Measurements from ENCODE around the gene ACBD3. TPM values are rescaled to one million over a fixed set of nuclear protein-coding genes. Genes with fewer than 3 reads are reported as not detected.

ACBD3 gene
- total and polyA plus RNA-seq, 4 donors, result 33.5 to 59.5 (median 41.0) TPM

GRCh38 chr1:226148121-226148648 is 38.4 kb downstream of the ACBD3 start:
- no peaks in the 10 kb centered on the region for H3K27me3 ChIP-seq (ENCODE audit: control insufficient read depth, insufficient read depth, low read length)
- H3K36me3 ChIP-seq (ENCODE audit: control insufficient read depth, insufficient read depth, low read length), result peaks cover 28% of the 10 kb centered on the region
- no peak for DNase-seq (ENCODE audit: low read depth in 4 of 6, low spot score in 6 of 6)
- H3K9me3 ChIP-seq (ENCODE audit: control insufficient read depth, insufficient read depth, low read length), result no peaks in the 10 kb centered on the region
- no peak overlapping the region for H3K4me3 ChIP-seq (ENCODE audit: low read depth, low read length)
- no peak overlapping the region for H3K27ac ChIP-seq (ENCODE audit: low read depth, low read length)
- H3K4me1 ChIP-seq (ENCODE audit: control insufficient read depth, insufficient read depth, low read length), result no peaks in the 10 kb centered on the region

GRCh38 chr1:226144045-226144444 is 42.5 kb downstream of the ACBD3 start:
- no peak for DNase-seq (ENCODE audit: low read depth in 4 of 6, low spot score in 6 of 6)
- H3K9me3 ChIP-seq (ENCODE audit: control insufficient read depth, insufficient read depth, low read length), result no peaks in the 10 kb centered on the region
- 78% methylated on average over 2 of the region's 5 CpGs for WGBS (ENCODE audit: insufficient coverage)
- no peaks in the 10 kb centered on the region for H3K27me3 ChIP-seq (ENCODE audit: control insufficient read depth, insufficient read depth, low read length)
- H3K36me3 ChIP-seq (ENCODE audit: control insufficient read depth, insufficient read depth, low read length), result peaks cover 17% of the 10 kb centered on the region
- H3K4me3 ChIP-seq (ENCODE audit: low read depth, low read length), result no peak overlapping the region
- no peaks in the 10 kb centered on the region for H3K4me1 ChIP-seq (ENCODE audit: control insufficient read depth, insufficient read depth, low read length)
- H3K27ac ChIP-seq (ENCODE audit: low read depth, low read length), result no peak overlapping the region

- no peaks in the 10 kb centered on the region for H3K27me3 ChIP-seq (ENCODE audit: control insufficient read depth, insufficient read depth, low read length)
- no peaks in the 10 kb centered on the region for H3K9me3 ChIP-seq (ENCODE audit: control insufficient read depth, insufficient read depth, low read length)
- no peak overlapping the region for H3K4me3 ChIP-seq (ENCODE audit: low read depth, low read length)
- H3K36me3 ChIP-seq (ENCODE audit: control insufficient read depth, insufficient read depth, low read length), result no peaks in the 10 kb centered on the region
- DNase-seq (ENCODE audit: low read depth in 4 of 6, low spot score in 6 of 6), result peak in 2 of 6 donors; percentile 5 to 18
- peaks cover 23% of the 10 kb centered on the region for H3K4me1 ChIP-seq (ENCODE audit: control insufficient read depth, insufficient read depth, low read length)
- 21% methylated on average over 11 of the region's 14 CpGs for WGBS (ENCODE audit: insufficient coverage)
- H3K27ac ChIP-seq (ENCODE audit: low read depth, low read length), result no peak overlapping the region
Measured at GRCh38 chr1:226135709-226136108, 50.8 kb downstream of the ACBD3 start.

- 54% methylated on average over 21 of the region's 21 CpGs for WGBS (ENCODE audit: insufficient coverage)
- DNase-seq (ENCODE audit: low read depth in 4 of 6, low spot score in 6 of 6), result peak in 2 of 6 donors; percentile 66 to 84
- Histone ChIP-seq H3K4me1 (ENCODE audit: control insufficient read depth, insufficient read depth, low read length) (peaks cover 23% of the 10 kb centered on the region), H3K36me3 (ENCODE audit: control insufficient read depth, insufficient read depth, low read length) (no peaks in the 10 kb centered on the region), H3K27me3 (ENCODE audit: control insufficient read depth, insufficient read depth, low read length) (no peaks in the 10 kb centered on the region), H3K9me3 (ENCODE audit: control insufficient read depth, insufficient read depth, low read length) (no peaks in the 10 kb centered on the region), H3K27ac (ENCODE audit: low read depth, low read length) (no peak overlapping the region), H3K4me3 (ENCODE audit: low read depth, low read length) (no peak overlapping the region)
Measured at GRCh38 chr1:226135059-226135651, 51.4 kb downstream of the ACBD3 start.

GRCh38 chr1:226134170-226135058 is 52.1 kb downstream of the ACBD3 start:
- Histone ChIP-seq H3K27me3 (ENCODE audit: control insufficient read depth, insufficient read depth, low read length) (no peaks in the 10 kb centered on the region), H3K9me3 (ENCODE audit: control insufficient read depth, insufficient read depth, low read length) (no peaks in the 10 kb centered on the region), H3K27ac (ENCODE audit: low read depth, low read length) (no peak overlapping the region), H3K4me3 (ENCODE audit: low read depth, low read length) (no peak overlapping the region), H3K36me3 (ENCODE audit: control insufficient read depth, insufficient read depth, low read length) (no peaks in the 10 kb centered on the region), H3K4me1 (ENCODE audit: control insufficient read depth, insufficient read depth, low read length) (peaks cover 23% of the 10 kb centered on the region)
- WGBS (ENCODE audit: insufficient coverage), result 72% methylated on average over 16 of the region's 16 CpGs
- no peak for DNase-seq (ENCODE audit: low read depth in 4 of 6, low spot score in 6 of 6)

GRCh38 chr1:226133504-226134123 is 52.9 kb downstream of the ACBD3 start:
- Histone ChIP-seq H3K27ac (ENCODE audit: low read depth, low read length) (no peak overlapping the region), H3K9me3 (ENCODE audit: control insufficient read depth, insufficient read depth, low read length) (no peaks in the 10 kb centered on the region), H3K27me3 (ENCODE audit: control insufficient read depth, insufficient read depth, low read length) (no peaks in the 10 kb centered on the region), H3K4me3 (ENCODE audit: low read depth, low read length) (no peak overlapping the region), H3K4me1 (ENCODE audit: control insufficient read depth, insufficient read depth, low read length) (peaks cover 23% of the 10 kb centered on the region), H3K36me3 (ENCODE audit: control insufficient read depth, insufficient read depth, low read length) (no peaks in the 10 kb centered on the region)
- DNase-seq (ENCODE audit: low read depth in 4 of 6, low spot score in 6 of 6), result no peak
- 80% methylated on average over 5 of the region's 6 CpGs for WGBS (ENCODE audit: insufficient coverage)

- DNase-seq (ENCODE audit: low read depth in 4 of 6, low spot score in 6 of 6), result no peak
- WGBS (ENCODE audit: insufficient coverage), result 74% methylated on average over 14 of the region's 17 CpGs
- no peaks in the 10 kb centered on the region for H3K36me3 ChIP-seq (ENCODE audit: control insufficient read depth, insufficient read depth, low read length)
- H3K27ac ChIP-seq (ENCODE audit: low read depth, low read length), result no peak overlapping the region
- H3K4me1 ChIP-seq (ENCODE audit: control insufficient read depth, insufficient read depth, low read length), result peaks cover 26% of the 10 kb centered on the region
- H3K9me3 ChIP-seq (ENCODE audit: control insufficient read depth, insufficient read depth, low read length), result no peaks in the 10 kb centered on the region
- no peaks in the 10 kb centered on the region for H3K27me3 ChIP-seq (ENCODE audit: control insufficient read depth, insufficient read depth, low read length)
- no peak overlapping the region for H3K4me3 ChIP-seq (ENCODE audit: low read depth, low read length)
Measured at GRCh38 chr1:226132728-226133503, 53.6 kb downstream of the ACBD3 start.

- H3K4me1 ChIP-seq (ENCODE audit: control insufficient read depth, insufficient read depth, low read length), result peaks cover 29% of the 10 kb centered on the region
- no peak overlapping the region for H3K4me3 ChIP-seq (ENCODE audit: low read depth, low read length)
- H3K27me3 ChIP-seq (ENCODE audit: control insufficient read depth, insufficient read depth, low read length), result peaks cover 5% of the 10 kb centered on the region
- H3K9me3 ChIP-seq (ENCODE audit: control insufficient read depth, insufficient read depth, low read length), result no peaks in the 10 kb centered on the region
- H3K36me3 ChIP-seq (ENCODE audit: control insufficient read depth, insufficient read depth, low read length), result no peaks in the 10 kb centered on the region
- 91% methylated on average over 4 of the region's 5 CpGs for WGBS (ENCODE audit: insufficient coverage)
- DNase-seq (ENCODE audit: low read depth in 4 of 6, low spot score in 6 of 6), result no peak
- no peak overlapping the region for H3K27ac ChIP-seq (ENCODE audit: low read depth, low read length)
Measured at GRCh38 chr1:226131639-226132038, 54.9 kb downstream of the ACBD3 start.

- Histone ChIP-seq H3K27ac (ENCODE audit: low read depth, low read length) (no peak overlapping the region), H3K27me3 (ENCODE audit: control insufficient read depth, insufficient read depth, low read length) (peaks cover 5% of the 10 kb centered on the region), H3K4me3 (ENCODE audit: low read depth, low read length) (no peak overlapping the region), H3K9me3 (ENCODE audit: control insufficient read depth, insufficient read depth, low read length) (no peaks in the 10 kb centered on the region), H3K4me1 (ENCODE audit: control insufficient read depth, insufficient read depth, low read length) (peaks cover 21% of the 10 kb centered on the region), H3K36me3 (ENCODE audit: control insufficient read depth, insufficient read depth, low read length) (no peaks in the 10 kb centered on the region)
- no peak for DNase-seq (ENCODE audit: low read depth in 4 of 6, low spot score in 6 of 6)
- 100% methylated on average over 2 of the region's 2 CpGs for WGBS (ENCODE audit: insufficient coverage)
Measured at GRCh38 chr1:226129230-226129629, 57.3 kb downstream of the ACBD3 start.
